Activated T-cell treated with anti-CD3 and anti-CD28 coated beads, Interleukin-2, amount 50 U/mL, for 1 hour (primary cell): Measurements from ENCODE around the gene ZBTB20.

Experiments used
- DNase-seq: peaks from one replicate; pipeline ENCODE4 v3.0.0-alpha.2; 2020

ZBTB20 gene

GRCh38 chr3:114308830-114309229 is 838.3 kb downstream of the ZBTB20 start:
- DNase-seq, result peak; percentile 56

GRCh38 chr3:114308377-114308776 is 838.7 kb downstream of the ZBTB20 start:
- DNase-seq, result no peak

GRCh38 chr3:114307832-114308231 is 839.3 kb downstream of the ZBTB20 start:
- DNase-seq, result no peak

GRCh38 chr3:114307222-114307830 is 839.8 kb downstream of the ZBTB20 start:
- no peak for DNase-seq

GRCh38 chr3:114299941-114300624 is 847.0 kb downstream of the ZBTB20 start:
- no peak for DNase-seq

- DNase-seq, result peak; percentile 50
Observed at GRCh38 chr3:114299421-114299820, 847.7 kb downstream of the ZBTB20 start.

- no peak for DNase-seq
Observed at GRCh38 chr3:114295946-114296345, 851.1 kb downstream of the ZBTB20 start.

GRCh38 chr3:114294940-114295480 is 852.1 kb downstream of the ZBTB20 start:
- peak; percentile 32 for DNase-seq

- DNase-seq, result peak; percentile 39
Observed at GRCh38 chr3:114293838-114294535, 853.1 kb downstream of the ZBTB20 start, which contains the start of gene TIGIT. TSS of gene TIGIT (plus strand) at chr3:114294028. CDS start at chr3:114294062, 34 bp downstream.

- peak; percentile 93 for DNase-seq
Observed at GRCh38 chr3:114290911-114291901, 855.9 kb downstream of the ZBTB20 start.

GRCh38 chr3:114286266-114286665 is 860.8 kb downstream of the ZBTB20 start:
- no peak for DNase-seq

GRCh38 chr3:114285648-114286230 is 861.3 kb downstream of the ZBTB20 start:
- DNase-seq, result no peak

GRCh38 chr3:114284644-114285043 is 862.4 kb downstream of the ZBTB20 start:
- DNase-seq, result no peak
